Thyroid gland (tissue), 4 donors: ENCODE results near the gene ARHGEF28.

Experiments
- POLR2A ChIP-seq, 2 donors: fragments of 450-650 bp; IDR thresholded peaks; one replicate each; pipeline ENCODE4 v1.6.1; 2017; ENCODE audit warnings: antibody characterized with exemption in 2 of 2, mild to moderate bottlenecking in 2 of 2, moderate library complexity in 1 of 2
- TF ChIP-seq, protein P1 (sequence below), 6 experiments: fragments of 200-600 bp in 3 of 6; fragments of 450-650 bp in 3 of 6; sonication (generic) in 3 of 6; IDR thresholded peaks; one replicate each; pipeline ENCODE4 v1.5.1; 2016 to 2019; ENCODE audit warnings: antibody characterized with exemption in 6 of 6, mild to moderate bottlenecking in 2 of 6, inconsistent platforms in 1 of 6, moderate library complexity in 1 of 6

DNA sequence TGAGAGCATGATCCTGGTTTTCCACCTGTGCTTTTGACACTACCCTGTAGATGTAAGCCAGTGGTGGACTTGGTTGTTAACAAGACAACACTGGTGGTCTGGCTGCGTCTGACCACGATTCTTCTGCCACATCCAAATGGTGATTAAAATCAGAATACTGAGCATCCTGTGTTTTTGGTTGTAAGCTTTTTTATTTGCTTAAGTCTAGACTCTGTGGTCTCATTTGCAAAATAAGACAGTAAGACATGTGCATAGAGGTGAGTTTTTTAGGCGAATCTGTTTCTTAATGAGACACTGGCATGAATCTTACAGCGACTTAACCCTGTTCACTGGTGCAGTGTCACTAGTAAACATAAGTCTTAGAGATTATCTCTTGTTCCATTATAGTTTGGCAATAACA, 165.4 kb downstream of the ARHGEF28 start:
- TF ChIP-seq, protein P1, sequence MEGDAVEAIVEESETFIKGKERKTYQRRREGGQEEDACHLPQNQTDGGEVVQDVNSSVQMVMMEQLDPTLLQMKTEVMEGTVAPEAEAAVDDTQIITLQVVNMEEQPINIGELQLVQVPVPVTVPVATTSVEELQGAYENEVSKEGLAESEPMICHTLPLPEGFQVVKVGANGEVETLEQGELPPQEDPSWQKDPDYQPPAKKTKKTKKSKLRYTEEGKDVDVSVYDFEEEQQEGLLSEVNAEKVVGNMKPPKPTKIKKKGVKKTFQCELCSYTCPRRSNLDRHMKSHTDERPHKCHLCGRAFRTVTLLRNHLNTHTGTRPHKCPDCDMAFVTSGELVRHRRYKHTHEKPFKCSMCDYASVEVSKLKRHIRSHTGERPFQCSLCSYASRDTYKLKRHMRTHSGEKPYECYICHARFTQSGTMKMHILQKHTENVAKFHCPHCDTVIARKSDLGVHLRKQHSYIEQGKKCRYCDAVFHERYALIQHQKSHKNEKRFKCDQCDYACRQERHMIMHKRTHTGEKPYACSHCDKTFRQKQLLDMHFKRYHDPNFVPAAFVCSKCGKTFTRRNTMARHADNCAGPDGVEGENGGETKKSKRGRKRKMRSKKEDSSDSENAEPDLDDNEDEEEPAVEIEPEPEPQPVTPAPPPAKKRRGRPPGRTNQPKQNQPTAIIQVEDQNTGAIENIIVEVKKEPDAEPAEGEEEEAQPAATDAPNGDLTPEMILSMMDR (IDR thresholded peaks at IDR 0.05): no peak
- TF ChIP-seq POLR2A (IDR thresholded peaks at IDR 0.05): no peak
